Measurements from ENCODE around the gene PARP11. TPM values are rescaled to one million over a fixed set of nuclear protein-coding genes. Genes with fewer than 3 reads are reported as not detected.

Gene PARP11
- total and polyA plus RNA-seq, 4 donors: 2.2 to 7.1 (median 4.0) TPM

- H3K27me3 ChIP-seq (ENCODE audit: control insufficient read depth in 4 of 4, insufficient read depth in 4 of 4, low read length in 3 of 4): no peaks in the 10 kb centered on the region
- no peak for TF ChIP-seq REST (IDR thresholded peaks at IDR 0.05)
- no peak for TF ChIP-seq HNF4G (IDR thresholded peaks at IDR 0.05)
- TF ChIP-seq MAX (IDR thresholded peaks at IDR 0.05): no peak
- TF ChIP-seq RAD21 (IDR thresholded peaks at IDR 0.05): peak; percentile 97
- no peak for TF ChIP-seq FOXA2 (IDR thresholded peaks at IDR 0.05)
- no peak for TF ChIP-seq GABPA (IDR thresholded peaks at IDR 0.05 in 1 of 2, conservative IDR thresholded peaks at IDR 0.05 in 1 of 2)
- TF ChIP-seq RXRA (IDR thresholded peaks at IDR 0.05): peak; percentile 55 to 61
- peak; percentile 14 to 31 for TF ChIP-seq HNF4A (conservative IDR thresholded peaks at IDR 0.05)
- no peak for TF ChIP-seq EGR1 (IDR thresholded peaks at IDR 0.05; ENCODE audit: low read depth in 2 of 2)
- peak; percentile 14 for TF ChIP-seq NR2F2 (IDR thresholded peaks at IDR 0.05)
- TF ChIP-seq CTCF (IDR thresholded peaks at IDR 0.05; ENCODE audit: low read depth, low read length, missing input control): peak; percentile 88
- no peak for TF ChIP-seq JUND (IDR thresholded peaks at IDR 0.05)
- TF ChIP-seq ATF3 (IDR thresholded peaks at IDR 0.05): no peak
- peaks cover 0 to 22% (median 20%) of the 10 kb centered on the region in 4 donors for H3K4me1 ChIP-seq (ENCODE audit: control insufficient read depth in 4 of 4, insufficient read depth in 4 of 4, low read length in 3 of 4)
- H3K9ac ChIP-seq (ENCODE audit: low read depth in 1 of 2, low read length in 2 of 2): no peak overlapping the region
- peak; percentile 72 for DNase-seq (ENCODE audit: low spot score)
- 41% methylated on average over 14 of the region's 14 CpGs for WGBS
- H3K9me3 ChIP-seq (ENCODE audit: control insufficient read depth in 4 of 4, low read length in 3 of 4): no peaks in the 10 kb centered on the region
- H3K27ac ChIP-seq (ENCODE audit: low read depth in 1 of 2, low read length in 2 of 2): no peak overlapping the region
- peaks cover 0 to 7% (median 2%) of the 10 kb centered on the region in 4 donors for H3K36me3 ChIP-seq (ENCODE audit: control insufficient read depth in 4 of 4, insufficient read depth in 3 of 4, low read depth in 1 of 4, low read length in 3 of 4)
- H3K4me3 ChIP-seq (ENCODE audit: low read depth in 1 of 3, low read length in 3 of 3): no peak overlapping the region
Observed at GRCh38 chr12:3803865-3804472, 69.2 kb downstream of the PARP11 start.

- Histone ChIP-seq H3K4me3 (ENCODE audit: low read depth in 1 of 3, low read length in 3 of 3) (no peak overlapping the region), H3K27ac (ENCODE audit: low read depth in 1 of 2, low read length in 2 of 2) (no peak overlapping the region), H3K27me3 (ENCODE audit: control insufficient read depth in 4 of 4, insufficient read depth in 4 of 4, low read length in 3 of 4) (no peaks in the 10 kb centered on the region), H3K36me3 (ENCODE audit: control insufficient read depth in 4 of 4, insufficient read depth in 3 of 4, low read depth in 1 of 4, low read length in 3 of 4) (peaks cover 0 to 7% (median 2%) of the 10 kb centered on the region in 4 donors), H3K9me3 (ENCODE audit: control insufficient read depth in 4 of 4, low read length in 3 of 4) (no peaks in the 10 kb centered on the region), H3K4me1 (ENCODE audit: control insufficient read depth in 4 of 4, insufficient read depth in 4 of 4, low read length in 3 of 4) (peaks cover 0 to 31% (median 27%) of the 10 kb centered on the region in 4 donors), H3K9ac (ENCODE audit: low read depth in 1 of 2, low read length in 2 of 2) (no peak overlapping the region)
- WGBS: 45% methylated on average over 5 of the region's 5 CpGs
- DNase-seq (ENCODE audit: low spot score): no peak
- TF ChIP-seq RXRA (IDR thresholded peaks at IDR 0.05): no peak
- TF ChIP-seq CTCF (IDR thresholded peaks at IDR 0.05; ENCODE audit: low read depth, low read length, missing input control): no peak
- TF ChIP-seq REST (IDR thresholded peaks at IDR 0.05): no peak
Observed at GRCh38 chr12:3802721-3803120, 70.5 kb downstream of the PARP11 start.

All from liver (tissue), 9 donors.